Fibroblast of skin of back (primary cell): ENCODE results near the gene BRINP1.
"Not testable (repeated sequence)": the region's sequence is repeated elsewhere in the genome, so short reads cannot be mapped to it uniquely, and the experiment has no call there.

Experiments
- DNase-seq: peaks from one replicate; pipeline ENCODE4 v3.0.0-alpha.2; 2013

BRINP1 gene

DNA sequence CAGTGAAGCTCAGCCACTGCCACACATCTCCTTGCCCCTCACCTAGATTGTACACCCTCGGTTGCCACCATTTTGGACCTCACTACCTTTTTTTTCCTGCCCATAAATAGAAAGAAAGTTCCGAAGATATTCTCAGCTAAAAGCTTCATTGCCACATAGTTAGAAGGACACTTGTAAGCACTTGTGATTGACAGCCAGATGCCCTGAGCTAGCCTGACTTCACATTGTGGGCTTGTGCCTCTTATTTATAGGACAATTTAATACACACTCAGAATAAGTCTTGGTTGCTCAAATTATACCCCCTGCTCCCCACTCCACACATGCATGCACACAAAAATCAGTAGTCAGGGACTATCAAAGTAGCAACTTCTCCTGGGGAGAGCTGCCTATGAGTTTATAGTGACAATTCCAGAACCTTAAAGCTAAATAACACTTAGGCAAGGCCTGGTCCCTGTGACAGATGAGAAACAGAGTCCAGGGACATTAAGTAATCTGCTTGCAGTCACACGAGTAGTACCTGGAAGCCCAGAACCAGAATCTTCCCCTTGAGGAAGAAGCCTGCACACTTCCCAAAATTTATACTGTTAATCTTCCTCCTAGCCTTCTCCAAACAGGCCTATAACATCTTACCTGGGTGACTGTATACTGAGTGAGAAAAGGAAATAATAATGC lies 184.8 kb downstream of the BRINP1 start:
- no peak for DNase-seq

DNA sequence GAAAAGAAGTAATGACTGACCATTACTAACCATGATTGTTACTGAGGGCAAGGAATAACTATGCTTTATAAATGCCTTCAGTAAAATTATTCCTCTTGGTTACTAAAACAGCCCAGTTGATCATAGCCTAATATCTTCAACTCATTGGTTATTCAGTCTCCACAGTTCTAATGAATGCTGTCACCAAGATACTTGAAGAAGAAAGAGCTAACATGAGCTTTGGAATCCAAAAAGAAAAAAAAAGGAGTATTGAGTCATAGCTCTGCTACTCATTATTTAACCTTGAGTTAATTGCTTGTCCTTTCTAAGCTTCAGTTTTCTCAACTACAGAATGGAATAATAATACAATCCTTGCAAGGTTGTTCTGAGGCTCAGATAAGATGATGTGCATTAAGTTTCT lies 187.7 kb downstream of the BRINP1 start:
- no peak for DNase-seq

DNA sequence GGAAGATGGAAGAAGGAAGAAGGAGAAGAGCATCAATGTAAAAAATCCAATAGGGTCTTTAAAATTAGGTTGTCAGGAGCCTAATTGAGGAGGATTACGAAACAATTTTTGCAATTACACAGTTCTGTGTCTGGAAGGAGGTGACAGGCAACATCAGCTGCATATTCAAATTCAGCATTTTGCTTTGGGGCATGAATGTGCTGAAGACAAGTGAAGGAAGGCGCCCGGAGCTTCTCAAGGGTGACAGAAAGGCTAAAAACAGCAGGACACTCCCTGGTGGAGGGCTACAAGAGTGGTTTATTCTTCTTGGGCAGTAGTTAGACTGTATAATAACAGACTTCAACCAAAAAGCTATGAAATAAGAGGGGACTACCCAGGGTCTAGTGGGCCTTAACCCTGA lies 188.3 kb downstream of the BRINP1 start:
- DNase-seq, result no peak

DNA sequence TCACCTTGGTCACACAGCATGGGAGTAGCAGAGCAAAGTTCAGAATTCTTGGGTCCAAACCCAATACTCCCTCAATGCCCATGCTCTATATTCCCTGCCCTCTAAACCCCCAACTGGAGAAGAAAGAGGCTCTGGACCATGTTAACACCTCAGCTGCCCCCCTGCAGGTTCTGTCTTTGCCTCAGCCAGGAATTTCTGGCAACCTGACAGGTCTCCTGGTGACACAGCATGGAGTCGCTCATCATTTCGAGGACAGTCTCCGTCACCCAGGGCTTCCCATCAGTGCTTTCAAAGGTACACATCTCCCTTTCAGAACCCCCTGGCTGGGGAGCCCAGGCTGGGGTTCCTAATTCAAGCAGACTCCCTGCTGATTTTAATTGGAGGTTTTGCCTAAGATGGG lies 189.5 kb downstream of the BRINP1 start:
- no peak for DNase-seq

DNA sequence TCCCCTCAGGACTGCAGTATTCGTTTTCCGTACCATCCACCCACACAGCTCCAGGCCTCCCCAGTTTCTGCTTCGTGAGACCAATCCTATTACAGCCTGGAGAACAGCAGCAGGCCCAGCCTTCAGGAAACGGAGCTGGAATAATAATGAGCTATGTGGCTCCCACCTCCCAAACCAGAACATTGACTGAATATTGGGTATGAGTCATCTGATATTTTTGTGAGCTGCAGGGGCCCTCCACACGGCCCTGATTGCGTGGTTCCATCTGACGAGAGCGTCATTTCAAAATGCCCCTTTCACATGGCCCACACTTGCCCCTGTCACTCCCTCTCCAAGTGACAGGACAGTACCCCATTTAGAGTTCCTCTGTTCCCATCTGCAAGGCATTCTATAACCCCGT lies 192.0 kb downstream of the BRINP1 start:
- DNase-seq, result no peak

DNA sequence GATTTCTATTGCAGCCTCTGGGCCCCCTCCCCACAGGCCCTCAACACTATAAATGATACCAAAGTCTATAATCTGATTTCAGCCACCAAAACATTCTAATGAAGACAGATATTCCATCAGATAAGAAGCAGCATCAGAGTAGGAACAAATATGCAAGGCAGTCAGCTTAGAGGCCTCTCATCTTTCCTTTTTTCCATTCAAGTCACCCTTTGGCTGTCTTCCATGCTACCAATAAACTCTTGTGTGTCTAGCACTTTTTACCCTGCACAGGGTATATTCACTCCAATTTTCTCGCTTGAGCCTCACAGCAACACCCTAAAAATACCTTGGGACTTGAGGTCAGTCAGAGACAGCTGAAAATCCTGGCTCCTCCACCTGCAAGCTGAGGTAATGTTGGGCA lies 193.7 kb downstream of the BRINP1 start:
- no peak for DNase-seq

DNA sequence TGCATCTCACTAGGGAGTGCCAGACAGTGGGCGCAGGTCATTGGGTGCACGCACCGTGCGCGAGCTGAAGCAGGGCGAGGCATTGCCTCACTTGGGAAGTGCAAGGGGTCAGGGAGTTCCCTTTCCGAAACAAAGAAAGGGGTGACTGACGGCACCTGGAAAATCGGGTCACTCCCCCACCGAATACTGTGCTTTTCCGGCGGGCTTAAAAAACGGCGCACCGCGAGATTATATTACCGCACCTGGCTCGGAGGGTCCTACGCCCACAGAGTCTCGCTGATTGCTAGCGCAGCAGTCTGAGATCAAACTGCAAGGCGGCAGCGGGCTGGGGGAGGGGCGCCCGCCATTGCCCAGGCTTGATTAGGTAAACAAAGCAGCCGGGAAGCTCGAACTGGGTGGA lies 200.0 kb downstream of the BRINP1 start:
- not testable (repeated sequence) for DNase-seq

DNA sequence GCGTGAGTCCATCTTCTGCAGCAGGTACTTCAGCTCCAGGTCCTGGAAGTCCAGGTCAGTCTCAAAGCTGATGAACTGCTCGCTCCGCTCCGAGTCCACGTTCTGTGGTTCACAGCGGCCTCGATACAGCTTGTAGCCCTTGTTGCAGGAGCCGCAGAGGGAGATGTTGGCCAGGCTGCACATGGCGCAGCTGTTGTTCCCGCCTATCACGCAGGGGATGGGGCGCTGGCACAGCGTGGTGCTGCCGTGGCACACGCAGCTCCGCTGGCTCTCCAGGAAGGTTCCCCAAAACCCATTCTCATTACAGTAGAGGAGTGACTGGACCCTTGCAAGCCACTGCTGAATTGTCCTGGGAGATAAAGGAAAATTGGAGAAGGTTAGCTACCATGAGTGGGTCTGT lies 201.4 kb downstream of the BRINP1 start:
- no peak for DNase-seq

DNA sequence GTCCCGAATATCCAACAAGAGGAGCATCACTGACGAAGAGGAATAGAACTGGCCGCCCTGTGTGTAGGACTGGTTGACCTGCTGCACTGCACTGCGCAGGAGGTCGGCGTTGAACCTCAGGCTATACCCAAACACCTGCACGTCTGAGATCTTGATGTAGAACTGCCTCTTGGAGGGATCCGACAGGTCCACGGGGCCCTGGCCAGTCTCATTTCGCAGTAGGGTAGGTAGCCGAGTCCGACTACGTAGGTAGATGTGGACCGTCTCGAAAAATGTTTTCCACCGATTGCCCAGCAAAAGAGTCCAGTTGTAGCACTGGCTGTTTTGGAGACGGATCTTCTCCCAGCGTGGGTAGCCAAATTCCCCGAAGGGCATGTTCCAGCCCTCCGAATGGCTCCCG lies 202.0 kb downstream of the BRINP1 start:
- DNase-seq, result no peak

DNA sequence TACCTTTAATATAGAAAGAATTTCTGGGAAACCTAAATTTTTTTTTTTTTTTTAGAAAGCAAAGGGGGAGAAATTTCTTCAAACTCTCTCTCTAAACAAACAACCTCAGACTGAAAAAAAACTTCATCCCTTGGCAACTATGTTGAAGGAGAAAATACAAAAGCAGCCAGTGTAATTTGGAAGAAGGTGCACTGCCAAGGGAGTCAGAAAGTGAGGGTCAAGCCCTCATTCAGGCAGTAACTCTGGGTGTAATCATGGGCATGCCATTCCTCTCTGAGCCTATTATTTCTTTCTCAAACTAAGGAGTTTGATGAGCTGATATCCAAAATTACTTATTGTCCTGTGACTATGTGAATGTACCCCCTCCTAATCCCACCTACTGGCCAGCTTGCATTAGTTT lies 203.1 kb downstream of the BRINP1 start:
- DNase-seq, result no peak

DNA sequence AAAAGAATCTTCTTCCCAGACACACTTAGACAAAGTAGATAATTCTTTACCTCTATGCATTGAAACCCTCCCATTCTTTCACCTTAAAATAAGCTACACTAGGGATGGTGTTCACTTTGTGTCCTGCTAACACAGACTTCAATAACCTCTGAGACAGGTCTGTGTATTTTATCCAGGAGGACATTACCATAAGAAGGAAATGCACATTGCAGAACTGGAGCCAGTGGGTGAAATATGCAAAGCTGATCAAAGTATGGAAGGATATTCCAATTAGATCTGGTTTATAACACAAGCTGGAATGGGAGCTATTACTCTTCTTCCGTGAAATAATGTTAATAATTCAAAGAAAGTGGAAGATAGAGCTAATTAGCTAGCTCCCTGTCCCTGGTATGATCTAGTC lies 204.1 kb downstream of the BRINP1 start:
- DNase-seq, result no peak

DNA sequence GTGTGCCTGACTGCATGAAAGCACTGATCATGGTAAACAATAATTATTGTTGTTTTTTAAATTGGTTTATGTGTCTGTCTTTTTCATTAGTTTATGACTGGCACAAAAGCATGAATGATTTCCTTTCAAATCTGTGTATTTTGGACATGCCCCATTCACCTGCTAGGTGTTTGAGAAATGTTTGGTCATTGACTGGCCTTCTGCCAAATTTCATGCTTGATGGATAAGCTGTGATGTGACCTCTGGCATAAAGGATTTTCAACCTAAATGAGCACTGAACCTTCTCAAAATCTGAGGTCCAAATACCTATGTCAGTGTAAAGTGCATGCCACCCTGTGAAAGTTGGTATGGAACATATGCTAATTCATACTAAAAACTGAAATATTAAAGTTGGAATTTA lies 204.5 kb downstream of the BRINP1 start:
- no peak for DNase-seq

DNA sequence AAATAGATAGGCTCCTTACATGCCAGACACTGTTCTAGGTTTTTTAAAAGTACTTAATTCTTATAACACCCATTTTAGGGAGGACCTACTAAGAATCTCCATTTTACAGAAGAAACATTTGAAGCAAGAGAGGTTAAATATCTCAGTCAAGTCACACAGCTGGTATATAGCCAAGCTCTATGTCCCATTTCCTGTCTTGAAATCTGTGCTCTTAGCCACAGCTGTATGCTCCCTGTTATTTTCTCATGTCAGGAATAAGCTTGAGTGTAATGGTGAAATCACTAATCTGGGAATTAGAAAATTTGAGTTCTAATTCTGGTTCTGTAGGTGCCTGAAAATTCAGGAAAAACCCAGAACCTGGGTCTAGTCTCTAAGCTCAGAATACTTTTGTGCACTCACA lies 208.7 kb downstream of the BRINP1 start:
- DNase-seq, result no peak

DNA sequence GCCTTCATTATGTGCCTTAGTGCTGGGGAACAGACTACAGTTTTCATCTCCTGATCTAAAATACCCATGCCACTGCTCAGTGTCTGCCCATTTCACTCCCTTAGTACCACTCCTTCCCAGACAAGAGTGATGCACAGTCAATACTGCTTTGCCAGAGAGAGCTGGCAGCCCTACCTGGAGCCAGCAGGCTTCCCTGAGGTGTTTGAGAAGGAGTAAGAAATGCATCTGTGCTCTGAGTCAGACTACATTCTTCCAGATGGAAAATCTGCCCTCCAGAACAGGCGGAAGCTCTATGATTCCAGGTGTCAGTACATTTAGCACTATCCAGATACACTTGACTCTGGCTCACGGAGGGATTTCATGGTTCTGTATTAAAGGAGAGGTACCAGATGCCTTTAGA lies 209.8 kb downstream of the BRINP1 start:
- DNase-seq, result no peak

DNA sequence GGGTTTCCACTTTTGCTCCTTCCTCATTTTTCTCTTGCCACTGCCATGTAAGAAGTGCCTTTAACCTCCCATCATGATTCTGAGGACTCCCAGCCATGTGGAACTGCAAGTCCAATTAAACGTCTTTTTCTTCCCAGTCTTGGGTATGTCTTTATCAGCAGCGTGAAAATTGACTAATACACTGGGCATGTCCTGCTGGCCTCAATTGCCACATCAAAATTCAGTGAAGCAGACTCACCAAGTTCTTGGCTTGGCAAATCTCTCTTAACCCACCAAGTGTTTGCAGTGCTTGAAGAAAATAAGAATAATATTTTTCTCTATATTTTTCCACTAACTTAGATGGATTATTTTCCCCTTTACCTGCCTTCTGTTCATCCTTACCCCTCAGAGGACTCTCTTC lies 212.0 kb downstream of the BRINP1 start:
- no peak for DNase-seq

DNA sequence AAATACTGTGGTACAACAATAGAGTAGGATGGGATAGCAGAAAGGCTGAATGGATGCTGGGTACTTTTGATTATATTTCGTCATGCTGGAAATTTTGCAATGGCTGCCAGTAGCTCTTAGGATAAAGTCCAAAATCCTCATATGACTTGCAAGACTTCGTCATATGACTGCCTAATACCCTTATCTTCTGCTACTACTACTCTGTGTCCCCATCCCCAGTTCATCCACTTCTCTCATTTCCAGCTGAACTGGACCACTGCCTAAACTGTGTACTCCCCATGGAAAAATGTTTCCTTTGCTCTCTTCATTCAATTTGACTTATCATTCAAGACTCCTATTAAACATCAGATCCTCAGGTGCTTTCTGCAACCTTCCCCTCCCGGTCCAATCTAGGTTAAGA lies 212.9 kb downstream of the BRINP1 start:
- no peak for DNase-seq

DNA sequence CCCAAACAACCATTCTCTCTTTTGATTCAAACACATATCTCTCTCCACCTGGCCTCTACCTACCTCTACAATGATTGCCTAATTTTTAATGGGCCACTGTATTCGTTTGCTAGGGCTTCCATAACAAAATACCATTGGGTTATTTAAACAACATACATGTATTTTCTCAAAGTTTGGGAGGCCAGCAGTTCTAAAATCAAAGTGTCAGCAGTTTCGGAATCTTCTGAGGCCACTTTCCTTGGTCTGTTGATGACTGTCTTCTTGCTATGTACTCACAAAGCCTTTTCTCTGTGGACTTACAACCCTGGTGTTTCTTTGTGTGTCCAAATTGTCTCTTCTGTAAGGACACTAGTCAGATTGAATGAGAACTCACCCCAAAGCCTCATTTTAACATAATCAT lies 214.7 kb downstream of the BRINP1 start:
- no peak for DNase-seq

DNA sequence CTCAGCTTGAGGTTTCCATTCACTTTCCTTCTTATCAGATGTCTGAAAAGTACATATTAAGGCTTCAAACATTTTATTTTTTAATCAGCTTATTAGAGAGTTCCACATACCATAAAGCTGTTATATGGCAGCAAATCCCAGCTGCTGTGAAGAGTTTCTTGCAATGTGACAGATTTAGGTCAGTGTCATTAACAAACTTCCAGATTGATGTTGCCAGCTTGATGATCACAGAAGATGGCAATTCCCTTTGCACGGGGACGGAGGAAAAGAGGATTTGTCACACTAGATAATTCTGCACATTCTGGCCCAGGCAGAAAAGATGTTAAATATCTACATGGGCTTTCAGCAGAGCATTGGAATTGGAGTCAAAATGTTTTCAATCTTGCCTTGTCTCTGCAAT lies 215.8 kb downstream of the BRINP1 start:
- no peak for DNase-seq

DNA sequence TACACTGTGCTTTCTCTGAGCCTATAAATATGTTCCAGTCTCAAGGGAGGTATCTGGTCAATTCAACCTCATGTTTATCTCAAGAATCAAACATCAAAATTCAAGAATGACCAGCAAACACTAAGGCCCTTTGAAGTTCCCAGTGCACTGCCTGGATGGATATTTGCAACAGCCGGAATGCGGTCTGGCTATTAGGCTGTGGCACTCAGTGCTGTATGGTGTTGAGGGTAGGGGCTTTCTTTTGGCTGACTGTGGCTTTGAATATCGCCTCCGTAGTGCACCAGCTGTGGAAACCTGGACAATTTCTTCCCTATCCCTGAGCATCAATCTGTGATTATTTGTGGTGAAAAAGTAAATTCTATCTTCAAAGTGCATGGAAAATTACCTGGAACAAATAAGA lies 220.4 kb downstream of the BRINP1 start:
- no peak for DNase-seq

DNA sequence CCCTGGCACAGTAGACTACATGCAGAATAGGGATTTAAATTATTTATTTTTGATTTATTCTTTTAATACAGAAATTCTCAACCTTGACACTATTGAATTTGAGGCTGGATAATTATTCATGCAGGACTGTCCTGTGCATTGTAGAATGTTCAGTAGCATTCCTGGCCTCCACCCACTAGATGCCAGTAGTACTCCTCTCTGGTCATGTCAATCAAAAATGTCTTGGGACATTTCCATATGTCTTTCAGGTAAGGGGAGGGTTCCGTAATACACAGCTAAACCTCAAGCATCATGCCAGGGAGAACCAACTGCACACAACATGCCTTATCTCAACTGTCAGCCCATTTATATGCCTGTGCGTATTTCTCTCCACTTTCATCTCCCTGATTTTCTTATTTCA lies 231.8 kb downstream of the BRINP1 start:
- DNase-seq, result no peak

DNA sequence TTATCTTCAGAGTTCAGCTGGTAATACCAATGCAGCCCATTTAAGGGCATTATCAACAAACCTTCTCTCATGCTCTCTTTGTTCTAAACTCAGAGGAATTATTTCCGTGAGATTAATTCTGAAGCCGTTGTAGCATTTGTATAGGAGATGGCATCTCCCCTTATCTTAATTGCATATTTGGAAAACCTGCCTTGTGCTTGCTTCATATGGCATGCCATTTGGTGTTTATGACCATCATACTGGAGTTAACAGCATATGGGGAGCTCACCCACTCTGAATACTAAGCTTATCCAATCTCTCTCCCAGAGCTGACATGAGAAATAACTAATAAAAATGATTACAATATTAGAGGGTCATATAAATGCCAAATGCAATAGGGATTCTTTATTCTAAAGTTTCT lies 243.2 kb downstream of the BRINP1 start:
- no peak for DNase-seq

DNA sequence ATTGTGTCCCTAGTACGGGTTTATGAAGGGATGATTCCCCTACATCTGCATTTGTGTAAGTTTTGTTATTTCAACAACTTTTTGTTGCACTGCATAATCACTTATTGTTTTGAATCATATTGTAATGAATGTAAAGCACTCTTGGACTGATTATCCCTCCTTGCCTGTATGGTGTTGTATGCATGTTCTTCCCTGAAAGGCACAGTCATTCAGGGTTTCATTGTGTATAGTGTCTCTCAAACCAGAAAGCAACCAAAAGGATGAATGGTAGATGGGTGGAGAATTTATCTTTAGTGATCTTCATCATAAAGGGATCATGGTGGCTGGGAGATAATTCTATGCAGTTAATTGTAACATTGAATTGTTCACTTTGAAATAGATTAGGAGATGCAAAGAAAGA lies 247.3 kb downstream of the BRINP1 start:
- DNase-seq, result no peak

DNA sequence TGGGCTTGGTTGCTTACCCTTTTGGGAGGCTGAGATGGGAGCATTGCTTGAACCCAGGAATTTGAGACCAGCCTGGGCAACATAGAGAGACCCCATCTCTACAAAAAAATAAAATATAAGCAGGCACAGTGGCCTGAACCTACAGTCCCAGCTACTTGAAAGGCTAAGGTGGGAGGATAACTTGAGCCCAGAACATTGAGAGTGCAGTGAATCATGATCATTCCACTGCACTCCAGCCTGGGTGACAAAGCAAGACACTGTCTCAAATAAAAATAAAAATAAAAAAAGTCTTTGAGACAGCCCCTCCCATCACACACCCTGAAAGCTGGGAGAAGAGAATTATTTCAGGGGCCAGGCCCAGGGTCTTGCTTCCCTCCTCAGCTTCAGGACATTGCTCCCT lies 251.8 kb downstream of the BRINP1 start:
- no peak for DNase-seq
